Colon (tissue), 2 donors: Measurements from ENCODE around the gene SLF1.
A peak's percentile ranks its signal among the peaks of the same experiment; 100 is the strongest.
"Not testable (repeated sequence)": the region's sequence is repeated elsewhere in the genome, so short reads cannot be mapped to it uniquely, and the experiment has no call there.

Experiments
- FAIRE-seq: peaks from 2 replicates; lab custom pipeline; 2012; peaks lifted over from hg19 to GRCh38; lab: Jason Lieb, UNC
- donor health status: control.
- donor health status: control.

The SLF1 gene

GRCh38 chr5:94618493-94619328 is at the start of gene SLF1, which contains the start of gene KIAA0825:
SLF1 (plus strand) TSS chr5:94618669; CDS start chr5:94628811, 10,142 bp downstream.
KIAA0825 (minus strand) TSS chr5:94618604; CDS start chr5:94537126, 81,478 bp downstream.
- no peak for FAIRE-seq

DNA sequence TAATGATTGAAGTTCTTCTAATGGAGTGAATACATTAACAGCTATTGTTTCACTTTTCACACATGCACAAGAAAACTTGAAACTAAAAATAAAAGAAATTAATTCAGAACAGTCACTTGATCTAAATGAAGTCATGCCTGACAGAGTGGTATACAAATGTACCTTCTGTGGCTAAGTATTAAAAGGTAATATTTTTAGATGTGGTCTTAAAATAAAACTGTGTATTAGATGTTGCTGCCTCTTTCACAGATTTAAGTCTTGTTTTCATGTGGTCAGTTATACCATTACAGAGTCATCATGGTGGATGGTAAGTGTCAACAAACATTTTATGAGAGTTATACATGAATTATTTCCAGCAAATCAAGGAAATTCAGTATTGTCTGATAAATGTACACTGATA is 47.1 kb upstream of the SLF1 start:
- FAIRE-seq = no peak

DNA sequence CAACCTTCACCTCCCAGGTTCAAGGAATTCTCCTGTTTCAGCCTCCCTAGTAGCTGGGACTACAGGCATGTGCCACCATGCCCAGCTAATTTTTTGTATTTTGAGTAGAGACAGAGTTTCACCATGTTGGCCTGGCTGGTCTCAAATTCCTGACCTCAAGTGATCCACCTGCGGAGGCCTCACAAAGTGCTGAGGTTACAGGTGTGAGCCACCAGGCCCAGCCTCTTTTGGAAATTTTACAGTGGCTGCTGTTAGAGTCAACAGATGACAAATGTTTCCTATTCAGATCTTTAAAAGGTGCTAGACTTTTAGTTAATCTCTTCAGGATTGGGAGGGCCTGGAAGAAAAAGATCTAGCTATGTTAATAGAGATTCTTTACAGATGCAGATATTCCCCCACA is 45.1 kb upstream of the SLF1 start:
- not testable (repeated sequence) for FAIRE-seq

GRCh38 chr5:94575196-94575595 is 43.3 kb upstream of the SLF1 start:
- FAIRE-seq = no peak

DNA sequence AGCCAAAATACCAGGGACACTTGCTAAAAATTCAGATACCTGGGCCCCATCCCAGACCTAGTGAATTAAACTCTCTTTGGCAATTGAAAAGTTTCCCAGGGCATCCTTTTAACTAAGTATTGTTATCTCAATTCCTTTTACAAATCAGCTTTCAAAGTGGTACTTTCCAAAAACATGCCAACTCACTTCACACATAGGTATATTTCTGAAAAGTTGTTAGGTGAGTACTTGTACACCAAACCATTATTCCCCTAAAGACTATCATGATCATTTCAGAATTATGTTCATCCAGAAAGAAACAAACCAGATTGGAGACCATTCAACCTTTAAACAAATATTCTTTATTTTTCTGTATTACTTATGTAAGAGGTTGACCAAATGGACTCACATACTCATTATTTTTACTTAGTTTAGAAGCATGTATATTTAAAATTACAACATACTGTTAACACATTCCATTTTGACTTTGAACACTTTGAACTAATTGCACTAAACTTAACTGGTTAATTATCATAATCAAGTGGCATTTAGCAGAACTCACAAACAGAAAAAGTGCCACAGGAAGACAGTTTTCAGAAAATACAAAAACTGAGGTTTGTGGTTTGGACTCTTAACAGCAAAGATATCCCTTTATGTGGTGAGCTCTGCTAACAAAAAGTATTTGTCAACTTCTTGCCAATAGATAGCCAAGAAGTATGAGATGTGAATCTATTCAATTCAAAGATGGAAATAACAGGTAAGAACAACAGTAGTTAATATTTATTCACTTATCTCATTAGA is 40.8 kb upstream of the SLF1 start:
- peak; percentile 43 for FAIRE-seq

DNA sequence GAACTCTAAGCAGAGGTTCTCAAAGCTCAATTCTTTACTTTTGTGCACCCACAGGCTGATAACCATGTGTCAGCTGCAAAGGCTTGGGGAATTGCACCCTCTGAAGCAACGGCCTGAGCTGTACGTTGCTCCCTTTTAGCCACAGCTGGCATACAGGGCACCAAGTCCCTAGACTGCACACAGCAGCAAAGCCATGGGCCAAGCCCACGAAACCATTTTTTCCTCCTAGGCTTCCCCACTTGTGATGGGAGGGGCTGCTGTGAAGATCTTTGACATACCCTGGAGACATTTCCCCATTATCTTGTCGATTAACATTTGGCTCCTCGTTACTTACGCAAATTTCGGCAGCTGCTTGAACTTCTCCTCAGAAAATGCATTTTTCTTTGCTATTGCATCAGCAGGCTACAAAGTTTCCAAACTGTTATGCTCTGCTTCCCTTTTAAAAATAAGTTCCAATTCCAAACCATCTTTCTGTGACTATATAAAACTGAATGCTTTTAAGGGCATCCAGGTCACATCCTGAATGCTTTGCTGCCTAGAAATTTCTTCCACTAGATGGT is 23.1 kb upstream of the SLF1 start:
- FAIRE-seq = no peak

GRCh38 chr5:94613583-94613982 is 4.9 kb upstream of the SLF1 start:
- no peak for FAIRE-seq

DNA sequence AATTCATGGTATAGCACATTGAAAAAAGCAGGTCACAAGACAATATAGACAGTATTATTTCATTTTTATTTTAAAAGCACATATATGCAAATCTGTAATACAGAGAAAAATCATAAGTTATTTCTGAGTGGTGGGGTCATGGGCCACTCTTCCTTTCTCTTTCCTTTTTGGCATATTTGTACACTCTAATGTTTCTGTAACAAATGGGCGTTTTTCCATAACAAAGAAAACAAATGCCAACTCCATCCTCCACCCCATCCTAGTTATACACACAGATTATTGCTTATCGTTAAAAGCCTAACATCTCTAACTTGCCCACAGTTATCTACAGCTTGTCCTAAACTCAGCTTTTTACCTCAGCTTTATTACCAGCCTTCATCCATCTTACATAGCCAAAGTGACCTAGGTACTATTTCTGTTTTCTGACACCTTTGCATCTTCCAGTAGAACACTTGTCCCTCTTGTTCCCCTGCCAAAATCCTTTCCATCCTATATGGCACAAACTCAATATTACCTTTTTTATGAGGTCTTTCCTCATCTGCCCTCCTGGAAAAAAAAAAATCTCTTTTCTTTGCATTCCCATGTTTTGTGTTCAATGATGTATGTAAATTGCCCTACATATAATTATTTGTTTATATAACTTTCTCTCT is 4.2 kb upstream of the SLF1 start:
- no peak for FAIRE-seq

DNA sequence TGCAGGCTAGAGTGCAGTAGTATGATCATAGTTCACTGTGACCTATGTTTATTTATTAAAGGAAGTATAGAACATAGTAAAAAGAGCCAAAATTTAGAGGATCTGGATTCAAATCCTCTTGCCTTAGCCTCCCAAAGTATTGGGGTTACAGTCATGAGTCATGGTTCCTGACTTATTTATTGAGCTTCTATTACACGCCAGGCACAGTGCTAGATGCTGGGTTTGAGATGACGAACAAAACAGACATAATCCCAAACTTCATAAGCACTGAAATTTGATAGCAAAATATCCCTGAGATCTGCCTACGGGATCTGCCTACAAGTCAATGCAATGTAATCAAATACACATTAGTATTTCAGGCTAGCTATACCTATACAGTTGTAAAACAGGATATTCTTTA is 2.6 kb upstream of the SLF1 start:
- FAIRE-seq = no peak

DNA sequence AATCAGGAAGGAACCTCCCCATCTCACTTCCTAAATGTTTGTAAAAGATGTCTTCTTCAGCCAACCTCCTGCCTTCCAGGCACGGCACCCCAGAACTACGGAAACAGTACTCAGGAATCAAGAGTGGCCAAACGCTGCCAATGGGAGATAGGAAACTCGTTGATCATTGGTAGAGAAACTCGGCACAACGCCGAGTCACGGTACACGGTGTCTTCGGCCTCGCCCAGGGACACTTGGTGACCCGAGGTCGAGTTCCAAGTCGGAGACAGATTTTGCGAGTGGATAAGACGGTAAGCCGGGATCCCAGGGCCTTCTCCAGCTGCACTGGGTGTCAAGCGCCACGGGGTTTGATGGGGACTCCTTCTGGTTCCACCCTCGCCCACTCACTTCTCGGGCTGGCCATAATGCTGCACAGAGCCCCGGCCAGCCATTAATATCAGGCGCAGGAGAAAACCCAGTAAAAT is 408 bp upstream of the SLF1 start:
- FAIRE-seq = peak; percentile 31

DNA sequence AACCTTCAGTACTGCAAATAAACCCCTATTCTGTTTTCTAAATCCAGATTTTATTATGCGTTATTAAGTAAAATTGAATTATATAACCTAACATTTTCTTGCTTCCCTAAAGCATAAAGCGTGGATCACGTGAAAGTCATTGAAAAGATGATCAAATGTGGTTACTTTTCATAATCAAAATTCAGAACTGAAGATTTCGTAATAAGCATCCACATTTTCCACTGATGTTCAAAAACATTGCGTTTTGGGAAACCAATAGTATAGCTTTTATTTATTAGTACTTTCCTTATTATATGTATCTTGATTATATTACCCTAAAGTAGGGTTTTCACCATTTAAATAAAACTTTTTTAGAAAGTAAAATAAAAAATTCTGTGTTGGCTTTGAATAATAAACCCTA is 1.8 kb downstream of the SLF1 start:
- FAIRE-seq = peak; percentile 36

DNA sequence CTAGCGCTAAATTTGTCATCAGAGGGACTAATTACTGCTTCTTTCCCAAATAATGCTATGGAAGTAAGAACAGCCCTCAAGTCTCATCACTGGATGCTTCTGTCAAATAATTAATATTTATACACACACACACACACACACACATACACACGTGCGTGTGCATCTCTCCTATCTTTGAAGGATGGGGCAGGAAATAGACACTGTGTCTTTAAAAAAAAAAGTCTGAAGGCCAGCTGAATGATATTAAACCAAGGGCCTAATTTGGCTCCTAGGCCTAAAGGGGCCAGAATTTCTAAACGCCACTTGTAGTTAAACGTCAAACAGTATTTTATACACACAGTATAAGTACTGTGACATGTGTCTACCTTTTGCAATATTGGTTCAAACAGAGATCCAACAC is 3.3 kb downstream of the SLF1 start:
- FAIRE-seq = no peak

GRCh38 chr5:94623011-94623410 is 4.5 kb downstream of the SLF1 start:
- no peak for FAIRE-seq

DNA sequence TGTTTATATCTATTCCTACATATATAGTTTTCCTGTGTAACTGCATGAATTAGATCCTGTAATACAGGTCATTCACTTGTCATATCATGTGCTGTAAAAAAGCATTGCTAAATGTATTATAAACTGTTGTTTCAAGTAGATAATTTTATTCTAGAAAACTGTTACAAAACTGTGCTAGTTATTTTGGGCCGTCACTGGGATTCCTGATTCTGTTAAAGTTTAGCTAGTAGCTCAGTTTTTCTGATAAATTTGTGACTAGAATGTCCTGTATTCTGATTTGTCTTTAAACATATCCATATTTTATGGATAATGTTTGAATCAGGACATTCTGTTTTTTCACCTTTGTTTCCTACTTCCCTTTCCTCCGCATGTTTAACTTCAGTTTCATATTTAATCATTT is 5.4 kb downstream of the SLF1 start:
- FAIRE-seq = peak; percentile 5

DNA sequence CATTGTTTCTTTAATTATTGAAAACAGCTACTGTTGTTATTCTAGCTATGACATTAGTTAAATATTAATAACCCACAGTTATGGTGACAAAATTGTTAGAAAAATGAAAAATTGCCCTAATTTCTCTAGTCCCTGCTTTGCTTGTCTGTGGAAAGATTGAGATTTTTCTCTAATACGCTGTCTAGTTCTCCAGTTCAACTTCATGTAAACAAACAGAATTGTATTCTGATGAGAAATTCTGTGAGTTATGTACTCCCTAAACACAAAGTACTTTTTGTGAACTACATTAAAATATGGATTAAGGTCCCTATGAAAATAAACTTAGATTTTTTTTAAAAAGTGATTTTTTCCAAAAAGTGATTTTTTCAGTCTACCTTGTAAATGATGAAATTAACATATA is 8.7 kb downstream of the SLF1 start:
- FAIRE-seq = no peak

GRCh38 chr5:94632024-94632423 is 13.6 kb downstream of the SLF1 start:
- FAIRE-seq = no peak

GRCh38 chr5:94640176-94640575 is 21.7 kb downstream of the SLF1 start:
- no peak for FAIRE-seq

- no peak for FAIRE-seq
These were observed 26.6 kb downstream of the SLF1 start for GRCh38 chr5:94645053-94645452.

DNA sequence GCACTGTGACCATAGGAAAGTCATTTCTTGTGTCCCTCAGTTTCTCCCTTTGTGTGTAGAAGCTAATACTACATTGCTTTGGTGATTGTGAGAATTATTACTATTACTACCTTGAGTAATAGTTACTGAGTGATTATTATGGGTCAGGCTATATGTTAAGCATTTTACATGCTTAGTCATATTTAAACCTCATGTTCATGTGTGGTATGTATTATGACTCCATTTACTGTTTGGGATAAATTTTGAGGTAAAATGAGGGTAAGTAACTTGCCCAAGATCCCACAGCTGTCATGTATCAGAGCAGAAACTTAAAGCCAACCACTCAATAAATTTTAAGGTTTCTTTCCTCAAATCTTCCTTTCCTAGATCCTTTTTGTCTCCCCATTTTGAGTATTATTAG is 28.3 kb downstream of the SLF1 start:
- no peak for FAIRE-seq

- peak; percentile 86 for FAIRE-seq
These were observed 31.4 kb downstream of the SLF1 start for GRCh38 chr5:94649874-94650273.

GRCh38 chr5:94658272-94658671 is 39.8 kb downstream of the SLF1 start:
- FAIRE-seq = no peak

DNA sequence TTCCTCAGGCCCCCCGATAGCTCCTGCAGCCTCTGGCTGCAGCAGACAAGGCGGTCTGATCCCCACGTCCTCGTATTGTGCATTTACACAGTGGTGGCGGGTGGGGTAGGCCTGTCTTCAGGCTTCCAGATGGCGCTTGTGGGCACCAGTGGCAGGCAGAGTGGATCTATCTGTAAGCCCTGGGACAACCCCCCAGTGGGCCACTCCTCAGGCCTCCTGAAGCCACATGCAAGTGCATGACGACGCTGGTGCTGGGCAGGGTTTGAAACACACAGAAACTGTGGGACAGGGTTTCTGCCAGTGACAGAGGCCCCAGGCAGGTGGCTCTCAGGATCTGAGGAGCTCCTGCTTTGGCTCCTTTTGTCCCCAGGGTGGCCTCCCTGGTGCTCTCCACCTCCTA is 42.0 kb downstream of the SLF1 start:
- no peak for FAIRE-seq
